HG03025 (cell line): ENCODE data around the gene KIF21A.
"Not testable (repeated sequence)": the region's sequence is repeated elsewhere in the genome, so short reads cannot be mapped to it uniquely, and the experiment has no call there.

Experiments used
- ATAC-seq: cut with Tn5 transposase; IDR thresholded peaks from one replicate; pipeline ENCODE4 v1.9.1; 2021; ENCODE audit warnings: mild to moderate bottlenecking, moderate library complexity; ENCODE audit not compliant: unreplicated experiment, low FRiP score

The KIF21A gene

GRCh38 chr12:39352471-39353017, 90.4 kb downstream of the KIF21A start:
- no peak for ATAC-seq

GRCh38 chr12:39351153-39351552, 91.8 kb downstream of the KIF21A start:
- ATAC-seq = no peak

GRCh38 chr12:39348941-39349626, 93.8 kb downstream of the KIF21A start:
- ATAC-seq = no peak

GRCh38 chr12:39348523-39348922, 94.4 kb downstream of the KIF21A start:
- ATAC-seq = no peak

- ATAC-seq = no peak
These were observed 98.0 kb downstream of the KIF21A start for GRCh38 chr12:39344926-39345325.

- ATAC-seq = no peak
These were observed 99.3 kb downstream of the KIF21A start for GRCh38 chr12:39343665-39344064.

- ATAC-seq = no peak
These were observed 101.2 kb downstream of the KIF21A start for GRCh38 chr12:39341761-39342160.

GRCh38 chr12:39341179-39341578, 101.7 kb downstream of the KIF21A start:
- ATAC-seq = no peak

- ATAC-seq = no peak
These were observed 110.2 kb downstream of the KIF21A start for GRCh38 chr12:39332661-39333175.

GRCh38 chr12:39331539-39332261, 111.2 kb downstream of the KIF21A start:
- no peak for ATAC-seq

- no peak for ATAC-seq
These were observed 113.0 kb downstream of the KIF21A start for GRCh38 chr12:39329876-39330275.

GRCh38 chr12:39329018-39329417, 113.9 kb downstream of the KIF21A start:
- no peak for ATAC-seq

GRCh38 chr12:39327965-39328364, 115.0 kb downstream of the KIF21A start:
- no peak for ATAC-seq

GRCh38 chr12:39327510-39327909, 115.4 kb downstream of the KIF21A start:
- no peak for ATAC-seq

- ATAC-seq = no peak
These were observed 123.7 kb downstream of the KIF21A start for GRCh38 chr12:39319180-39319579.

- ATAC-seq = no peak
These were observed 128.4 kb downstream of the KIF21A start for GRCh38 chr12:39314547-39314946.

- ATAC-seq = no peak
These were observed 133.4 kb downstream of the KIF21A start for GRCh38 chr12:39309516-39309915.

GRCh38 chr12:39301422-39301821, 141.5 kb downstream of the KIF21A start:
- no peak for ATAC-seq

- no peak for ATAC-seq
These were observed 142.1 kb downstream of the KIF21A start for GRCh38 chr12:39300799-39301198.

- no peak for ATAC-seq
These were observed 145.0 kb downstream of the KIF21A start for GRCh38 chr12:39297891-39298290.

- ATAC-seq = no peak
These were observed 146.4 kb downstream of the KIF21A start for GRCh38 chr12:39296496-39296895.

- ATAC-seq = not testable (repeated sequence)
These were observed 147.3 kb downstream of the KIF21A start for GRCh38 chr12:39295593-39295992.
